ENCODE data around the gene VKORC1.

Gene VKORC1

GRCh38 chr16:31130336-31130891 lies 35.8 kb upstream of the VKORC1 start:
- no peak for DNase-seq (ENCODE audit: low read depth)

- no peak for DNase-seq (ENCODE audit: low read depth)
These were observed 35.2 kb upstream of the VKORC1 start for GRCh38 chr16:31129568-31130335.

- no peak for DNase-seq (ENCODE audit: low read depth)
These were observed 34.3 kb upstream of the VKORC1 start for GRCh38 chr16:31128711-31129567.

- DNase-seq (ENCODE audit: low read depth), result no peak
These were observed 32.6 kb upstream of the VKORC1 start for GRCh38 chr16:31127182-31127581.

GRCh38 chr16:31125844-31126243 lies 31.2 kb upstream of the VKORC1 start:
- DNase-seq (ENCODE audit: low read depth), result no peak

- DNase-seq (ENCODE audit: low read depth), result no peak
These were observed 25.5 kb upstream of the VKORC1 start for GRCh38 chr16:31120129-31120528.

- no peak for DNase-seq (ENCODE audit: low read depth)
These were observed 23.9 kb upstream of the VKORC1 start for GRCh38 chr16:31118223-31119155.

- DNase-seq (ENCODE audit: low read depth), result peak; percentile 95
These were observed 23.0 kb upstream of the VKORC1 start, which contains the start of gene KAT8 for GRCh38 chr16:31117384-31118222. Gene KAT8, plus strand, starts transcription at chr16:31117664. Its CDS starts 18 bp downstream, at chr16:31117682.

- no peak for DNase-seq (ENCODE audit: low read depth)
These were observed 19.9 kb upstream of the VKORC1 start for GRCh38 chr16:31114468-31114867.

- no peak for DNase-seq (ENCODE audit: low read depth)
These were observed 18.8 kb upstream of the VKORC1 start for GRCh38 chr16:31113121-31114120.

- no peak for DNase-seq (ENCODE audit: low read depth)
These were observed 18.1 kb upstream of the VKORC1 start for GRCh38 chr16:31112711-31113110.

- DNase-seq (ENCODE audit: low read depth), result no peak
These were observed 17.4 kb upstream of the VKORC1 start for GRCh38 chr16:31111881-31112466.

- DNase-seq (ENCODE audit: low read depth), result no peak
These were observed 15.8 kb upstream of the VKORC1 start for GRCh38 chr16:31110106-31111034.

- no peak for DNase-seq (ENCODE audit: low read depth)
These were observed 15.0 kb upstream of the VKORC1 start for GRCh38 chr16:31109622-31110021.

- DNase-seq (ENCODE audit: low read depth), result no peak
These were observed 14.4 kb upstream of the VKORC1 start for GRCh38 chr16:31108794-31109558.

- DNase-seq (ENCODE audit: low read depth), result peak; percentile 36
These were observed 13.6 kb upstream of the VKORC1 start, which contains the start of gene BCKDK for GRCh38 chr16:31108035-31108793. Gene BCKDK, plus strand, starts transcription at chr16:31108386. Its CDS starts 838 bp downstream, at chr16:31109224.
